Osteocyte (in vitro differentiated cells): ENCODE data around the gene SPEG. TPM values are rescaled to one million over a fixed set of nuclear protein-coding genes. Genes with fewer than 3 reads are reported as not detected.

ENCODE experiments used
- DNase-seq: peaks from one replicate; pipeline ENCODE4 v3.0.0; 2021; ENCODE audit warnings: mixed read lengths; ENCODE audit not compliant: unreplicated experiment; ENCODE audit errors: extremely low spot score
- H3K27ac Mint-ChIP-seq: one replicate; pipeline ENCODE4 v1.8.0; 2021; ENCODE audit warnings: mild to moderate bottlenecking, mixed read lengths; ENCODE audit not compliant: unreplicated experiment
- H3K27me3 Mint-ChIP-seq: one replicate; pipeline ENCODE4 v1.8.0; 2021; ENCODE audit warnings: mixed read lengths; ENCODE audit not compliant: unreplicated experiment
- H3K36me3 Mint-ChIP-seq: one replicate; pipeline ENCODE4 v1.8.0; 2021; ENCODE audit warnings: mixed read lengths; ENCODE audit not compliant: unreplicated experiment
- H3K4me1 Mint-ChIP-seq: one replicate; pipeline ENCODE4 v1.8.0; 2021; ENCODE audit warnings: mixed read lengths; ENCODE audit not compliant: unreplicated experiment
- H3K4me3 Mint-ChIP-seq: one replicate; pipeline ENCODE4 v1.8.0; 2021; ENCODE audit warnings: mild to moderate bottlenecking, moderate library complexity, mixed read lengths; ENCODE audit not compliant: unreplicated experiment
- H3K9me3 Mint-ChIP-seq: one replicate; pipeline ENCODE4 v1.8.0; 2021; ENCODE audit warnings: mixed read lengths; ENCODE audit not compliant: unreplicated experiment
- CTCF ChIP-seq: fragments of 200-600 bp; sonication (generic); IDR thresholded peaks from 2 replicates; pipeline ENCODE4 v1.5.0; 2021; ENCODE audit warnings: antibody characterized with exemption, mild to moderate bottlenecking, moderate library complexity
- total RNA-seq: library from RNA; stranded (reverse); gene quantifications from 2 replicates; pipeline ENCODE4 v1.2.1, GENCODE V29; 2021

The SPEG gene
- total RNA-seq, 1 donor from 2014 or later = 30.3 TPM

GRCh38 chr2:219401606-219402005 is 33.0 kb upstream of the SPEG start:
- no peaks in the 10 kb centered on the region for H3K36me3 Mint-ChIP-seq
- H3K9me3 Mint-ChIP-seq = no peaks in the 10 kb centered on the region
- DNase-seq = no peak
- TF ChIP-seq CTCF = no peak
- H3K27ac Mint-ChIP-seq = no peak overlapping the region
- H3K4me1 Mint-ChIP-seq = peaks cover 2% of the 10 kb centered on the region
- H3K4me3 Mint-ChIP-seq = no peak overlapping the region
- no peaks in the 10 kb centered on the region for H3K27me3 Mint-ChIP-seq

GRCh38 chr2:219402665-219403515 is 31.8 kb upstream of the SPEG start:
- Mint-ChIP-seq H3K27ac (no peak overlapping the region), H3K9me3 (no peaks in the 10 kb centered on the region), H3K36me3 (no peaks in the 10 kb centered on the region), H3K4me1 (peaks cover 7% of the 10 kb centered on the region), H3K4me3 (no peak overlapping the region), H3K27me3 (no peaks in the 10 kb centered on the region)
- no peak for DNase-seq
- no peak for TF ChIP-seq CTCF

- Mint-ChIP-seq H3K36me3 (no peaks in the 10 kb centered on the region), H3K9me3 (no peaks in the 10 kb centered on the region), H3K4me3 (no peak overlapping the region), H3K4me1 (peaks cover 7% of the 10 kb centered on the region), H3K27me3 (no peaks in the 10 kb centered on the region), H3K27ac (no peak overlapping the region)
- no peak for TF ChIP-seq CTCF
- DNase-seq = no peak
Observed at GRCh38 chr2:219403861-219404260, 30.8 kb upstream of the SPEG start.

GRCh38 chr2:219404291-219404910 is 30.2 kb upstream of the SPEG start:
- H3K9me3 Mint-ChIP-seq = no peaks in the 10 kb centered on the region
- no peak overlapping the region for H3K4me3 Mint-ChIP-seq
- DNase-seq = no peak
- H3K4me1 Mint-ChIP-seq = peaks cover 7% of the 10 kb centered on the region
- TF ChIP-seq CTCF = no peak
- no peak overlapping the region for H3K27ac Mint-ChIP-seq
- H3K36me3 Mint-ChIP-seq = no peaks in the 10 kb centered on the region
- no peaks in the 10 kb centered on the region for H3K27me3 Mint-ChIP-seq

- no peak overlapping the region for H3K27ac Mint-ChIP-seq
- H3K27me3 Mint-ChIP-seq = no peaks in the 10 kb centered on the region
- no peak for DNase-seq
- H3K4me1 Mint-ChIP-seq = peaks cover 7% of the 10 kb centered on the region
- no peaks in the 10 kb centered on the region for H3K36me3 Mint-ChIP-seq
- H3K9me3 Mint-ChIP-seq = no peaks in the 10 kb centered on the region
- no peak for TF ChIP-seq CTCF
- H3K4me3 Mint-ChIP-seq = no peak overlapping the region
Observed at GRCh38 chr2:219404954-219405353, 29.7 kb upstream of the SPEG start.
